GM23338 (cell line): Measurements from ENCODE around the gene SPG7. TPM values are rescaled to one million over a fixed set of nuclear protein-coding genes. Genes with fewer than 3 reads are reported as not detected.

Source experiments
- ATAC-seq: fragments of 200-7000 bp; cut with Tn5 transposase; 3 replicates; pipeline ENCODE4 v1.9.1; 2020
- DNase-seq: peaks from one replicate; pipeline ENCODE4 v3.0.0-alpha.2; 2015; ENCODE audit warnings: low spot score
- H2AFZ ChIP-seq: fragments of 200-600 bp; sonication (generic); 2 replicates; pipeline ENCODE4 v1.8.0; 2016; ENCODE audit warnings: antibody characterized with exemption, mild to moderate bottlenecking, moderate library complexity
- H3F3A ChIP-seq: fragments of 200-600 bp; sonication (generic); replicated peaks from 2 replicates; pipeline ENCODE4 v1.8.0; 2017; ENCODE audit warnings: antibody characterized with exemption, mixed run types, low read depth
- H3K27ac ChIP-seq: fragments of 200-600 bp; sonication (generic); 2 replicates; pipeline ENCODE4 v1.6.1; 2016; ENCODE audit warnings: low read depth
- H3K27me3 ChIP-seq: fragments of 200-600 bp; sonication (generic); 2 replicates; pipeline ENCODE4 v1.8.0; 2016; ENCODE audit warnings: mild to moderate bottlenecking, mixed run types, moderate library complexity; ENCODE audit not compliant: insufficient read depth
- H3K36me3 ChIP-seq: fragments of 200-600 bp; sonication (generic); 2 replicates; pipeline ENCODE4 v1.8.0; 2016; ENCODE audit warnings: mild to moderate bottlenecking; ENCODE audit not compliant: insufficient read depth
- H3K4me1 ChIP-seq: fragments of 200-600 bp; sonication (generic); 2 replicates; pipeline ENCODE4 v1.8.0; 2016; ENCODE audit warnings: mild to moderate bottlenecking, moderate library complexity; ENCODE audit not compliant: insufficient read depth
- H3K4me2 ChIP-seq: fragments of 200-600 bp; sonication (generic); 2 replicates; pipeline ENCODE4 v1.7.1; 2017; ENCODE audit warnings: mixed run types
- H3K4me3 ChIP-seq: fragments of 200-600 bp; sonication (generic); 2 replicates; pipeline ENCODE4 v1.6.1; 2016; ENCODE audit warnings: mixed run types
- H3K79me2 ChIP-seq: fragments of 200-600 bp; sonication (generic); replicated peaks from 2 replicates; pipeline ENCODE4 v1.8.0; 2017; ENCODE audit warnings: mild to moderate bottlenecking; ENCODE audit not compliant: insufficient read depth
- H3K9me2 ChIP-seq: fragments of 200-600 bp; sonication (generic); 2 replicates; pipeline ENCODE4 v1.8.0; 2017; ENCODE audit not compliant: insufficient read depth
- H4K20me1 ChIP-seq: fragments of 200-600 bp; sonication (generic); replicated peaks from 2 replicates; pipeline ENCODE4 v1.8.0; 2017; ENCODE audit warnings: mild to moderate bottlenecking; ENCODE audit not compliant: insufficient read depth
- H3K27ac Mint-ChIP-seq: 2 replicates; pipeline ENCODE4 v1.8.0; 2020; ENCODE audit warnings: inconsistent platforms, mild to moderate bottlenecking, moderate library complexity, mixed read lengths
- H3K27me3 Mint-ChIP-seq: 3 replicates; pipeline ENCODE4 v1.8.0; 2022; ENCODE audit warnings: low read depth, mild to moderate bottlenecking, moderate library complexity, mixed read lengths, inconsistent platforms; ENCODE audit not compliant: insufficient read depth, poor library complexity
- H3K36me3 Mint-ChIP-seq: 3 replicates; pipeline ENCODE4 v1.8.0; 2021; ENCODE audit warnings: low read depth, mild to moderate bottlenecking, inconsistent platforms, moderate library complexity, mixed read lengths
- H3K4me1 Mint-ChIP-seq: 3 replicates; pipeline ENCODE4 v1.8.0; 2020; ENCODE audit warnings: mild to moderate bottlenecking, inconsistent platforms, mixed read lengths
- H3K4me3 Mint-ChIP-seq: 3 replicates; pipeline ENCODE4 v1.8.0; 2021; ENCODE audit warnings: moderate library complexity, mild to moderate bottlenecking, inconsistent platforms, mixed read lengths
- H3K9me3 Mint-ChIP-seq: 3 replicates; pipeline ENCODE4 v1.8.0; 2020; ENCODE audit warnings: moderate library complexity, mild to moderate bottlenecking, inconsistent platforms, mixed read lengths
- CREB1 ChIP-seq: fragments of 250-450 bp; sonication (Bioruptor Pico); IDR thresholded peaks from 2 replicates; pipeline ENCODE4 v1.5.0; 2020; ENCODE audit warnings: low read depth, mild to moderate bottlenecking, moderate library complexity
- ETS1 ChIP-seq: IDR thresholded peaks from 2 replicates; pipeline ENCODE4 v1.6.1; 2016; ENCODE audit warnings: antibody characterized with exemption
- EZH2 ChIP-seq: fragments of 200-600 bp; sonication (generic); IDR thresholded peaks from one replicate; pipeline ENCODE4 v1.8.0; 2017; ENCODE audit warnings: antibody characterized with exemption, mild to moderate bottlenecking, low read depth; ENCODE audit not compliant: unreplicated experiment
- EZH2phosphoT487 ChIP-seq: fragments of 200-600 bp; sonication (generic); IDR thresholded peaks from one replicate; pipeline ENCODE4 v1.8.1; 2018; ENCODE audit warnings: antibody characterized with exemption; ENCODE audit not compliant: unreplicated experiment
- JUNB ChIP-seq: IDR thresholded peaks from one replicate; pipeline ENCODE4 v1.6.1; 2016; ENCODE audit warnings: antibody characterized with exemption; ENCODE audit not compliant: unreplicated experiment
- NANOG ChIP-seq: IDR thresholded peaks from 2 replicates; pipeline ENCODE4 v1.6.1; 2016; ENCODE audit warnings: antibody characterized with exemption, borderline replicate concordance
- POLR2AphosphoS5 ChIP-seq: IDR thresholded peaks from 2 replicates; pipeline ENCODE4 v1.6.1; 2016; ENCODE audit warnings: antibody characterized with exemption, low read depth
- STAT1 ChIP-seq: IDR thresholded peaks from one replicate; pipeline ENCODE4 v1.6.1; 2016; ENCODE audit warnings: antibody characterized with exemption; ENCODE audit not compliant: unreplicated experiment
- ZNF114 ChIP-seq: fragments of 250-450 bp; sonication (Bioruptor Pico); IDR thresholded peaks from 2 replicates; pipeline ENCODE4 v1.5.0; 2020; ENCODE audit warnings: mild to moderate bottlenecking, moderate library complexity
- ZNF331 ChIP-seq: fragments of 250-450 bp; sonication (Bioruptor Pico); IDR thresholded peaks from 2 replicates; pipeline ENCODE4 v1.5.0; 2020; ENCODE audit warnings: low read depth, mild to moderate bottlenecking, moderate library complexity
- polyA plus RNA-seq: library from polyadenylated mRNA; unstranded; fragments of >200 nt; fragmentation: Nextera tagmentation; extraction: Ambion mirVana; gene quantifications from 2 replicates; pipeline ENCODE4 v1.2.1, GENCODE V29; 2016
- total RNA-seq: library from RNA; depleted of rRNA; stranded (reverse); fragments of >200 nt; shearing (Covaris generic); gene quantifications from 2 replicates; pipeline ENCODE4 v1.2.3, GENCODE V29; 2014
- TF ChIP-seq, protein P1 (sequence below), 2 experiments: fragments of 200-600 bp in 1 of 2; sonication (generic) in 1 of 2; conservative IDR thresholded peaks; 2 replicates each; pipeline versions ENCODE4 v1.5.1 to v1.6.1; 2016 to 2017; ENCODE audit warnings: antibody characterized with exemption in 2 of 2, low read depth in 2 of 2, mild to moderate bottlenecking in 2 of 2, moderate library complexity in 1 of 2
- TF ChIP-seq, protein P2 (sequence below): IDR thresholded peaks from one replicate; pipeline ENCODE4 v1.6.1; 2018; ENCODE audit warnings: antibody characterized with exemption; ENCODE audit not compliant: unreplicated experiment
- TF ChIP-seq, protein P3 (sequence below): fragments of 250-450 bp; sonication (Bioruptor Pico); IDR thresholded peaks from 2 replicates; pipeline ENCODE4 v1.5.0; 2020; ENCODE audit warnings: mild to moderate bottlenecking, moderate library complexity

SPG7 gene
- total and polyA plus RNA-seq, 2 experiments from 2014 or later: 77.1 to 267 TPM

DNA sequence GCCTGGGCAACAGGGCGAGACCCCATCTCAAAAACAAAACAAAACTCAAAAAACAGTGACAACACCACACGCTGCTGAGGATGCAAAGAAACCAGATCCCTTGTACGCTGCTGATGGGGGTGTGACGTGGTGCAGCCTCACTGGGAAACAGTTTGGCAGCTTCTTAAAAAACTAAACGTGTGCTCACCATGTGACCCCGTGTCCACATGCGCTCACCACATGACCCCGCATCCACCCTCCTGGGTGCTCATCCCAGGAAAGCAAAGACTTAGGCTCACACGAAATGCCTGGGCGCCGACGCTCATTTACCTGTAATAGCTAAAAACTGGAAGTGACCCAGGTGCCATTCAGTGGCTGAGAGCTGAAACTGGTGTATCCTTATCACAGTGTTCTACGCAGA, 32.4 kb downstream of the SPG7 start:
- no peak for DNase-seq
- H3K36me3 ChIP-seq: no peaks in the 10 kb centered on the region; the same call in none of the 2 replicates
- no peak for ATAC-seq
- no peak overlapping the region for H3K27ac ChIP-seq
- TF ChIP-seq, protein P1, sequence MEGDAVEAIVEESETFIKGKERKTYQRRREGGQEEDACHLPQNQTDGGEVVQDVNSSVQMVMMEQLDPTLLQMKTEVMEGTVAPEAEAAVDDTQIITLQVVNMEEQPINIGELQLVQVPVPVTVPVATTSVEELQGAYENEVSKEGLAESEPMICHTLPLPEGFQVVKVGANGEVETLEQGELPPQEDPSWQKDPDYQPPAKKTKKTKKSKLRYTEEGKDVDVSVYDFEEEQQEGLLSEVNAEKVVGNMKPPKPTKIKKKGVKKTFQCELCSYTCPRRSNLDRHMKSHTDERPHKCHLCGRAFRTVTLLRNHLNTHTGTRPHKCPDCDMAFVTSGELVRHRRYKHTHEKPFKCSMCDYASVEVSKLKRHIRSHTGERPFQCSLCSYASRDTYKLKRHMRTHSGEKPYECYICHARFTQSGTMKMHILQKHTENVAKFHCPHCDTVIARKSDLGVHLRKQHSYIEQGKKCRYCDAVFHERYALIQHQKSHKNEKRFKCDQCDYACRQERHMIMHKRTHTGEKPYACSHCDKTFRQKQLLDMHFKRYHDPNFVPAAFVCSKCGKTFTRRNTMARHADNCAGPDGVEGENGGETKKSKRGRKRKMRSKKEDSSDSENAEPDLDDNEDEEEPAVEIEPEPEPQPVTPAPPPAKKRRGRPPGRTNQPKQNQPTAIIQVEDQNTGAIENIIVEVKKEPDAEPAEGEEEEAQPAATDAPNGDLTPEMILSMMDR (conservative IDR thresholded peaks at IDR 0.05; ENCODE audit: low read depth in 2 of 2): no peak
- TF ChIP-seq ZNF331 (CRISPR knock-in tag) (no peak), EZH2phosphoT487 (no peak), POLR2AphosphoS5 (no peak), STAT1 (no peak), CREB1 (CRISPR knock-in tag) (no peak), JUNB (no peak), EZH2 (no peak), ETS1 (no peak), NANOG (no peak), ZNF114 (no peak)
- TF ChIP-seq, protein P2, sequence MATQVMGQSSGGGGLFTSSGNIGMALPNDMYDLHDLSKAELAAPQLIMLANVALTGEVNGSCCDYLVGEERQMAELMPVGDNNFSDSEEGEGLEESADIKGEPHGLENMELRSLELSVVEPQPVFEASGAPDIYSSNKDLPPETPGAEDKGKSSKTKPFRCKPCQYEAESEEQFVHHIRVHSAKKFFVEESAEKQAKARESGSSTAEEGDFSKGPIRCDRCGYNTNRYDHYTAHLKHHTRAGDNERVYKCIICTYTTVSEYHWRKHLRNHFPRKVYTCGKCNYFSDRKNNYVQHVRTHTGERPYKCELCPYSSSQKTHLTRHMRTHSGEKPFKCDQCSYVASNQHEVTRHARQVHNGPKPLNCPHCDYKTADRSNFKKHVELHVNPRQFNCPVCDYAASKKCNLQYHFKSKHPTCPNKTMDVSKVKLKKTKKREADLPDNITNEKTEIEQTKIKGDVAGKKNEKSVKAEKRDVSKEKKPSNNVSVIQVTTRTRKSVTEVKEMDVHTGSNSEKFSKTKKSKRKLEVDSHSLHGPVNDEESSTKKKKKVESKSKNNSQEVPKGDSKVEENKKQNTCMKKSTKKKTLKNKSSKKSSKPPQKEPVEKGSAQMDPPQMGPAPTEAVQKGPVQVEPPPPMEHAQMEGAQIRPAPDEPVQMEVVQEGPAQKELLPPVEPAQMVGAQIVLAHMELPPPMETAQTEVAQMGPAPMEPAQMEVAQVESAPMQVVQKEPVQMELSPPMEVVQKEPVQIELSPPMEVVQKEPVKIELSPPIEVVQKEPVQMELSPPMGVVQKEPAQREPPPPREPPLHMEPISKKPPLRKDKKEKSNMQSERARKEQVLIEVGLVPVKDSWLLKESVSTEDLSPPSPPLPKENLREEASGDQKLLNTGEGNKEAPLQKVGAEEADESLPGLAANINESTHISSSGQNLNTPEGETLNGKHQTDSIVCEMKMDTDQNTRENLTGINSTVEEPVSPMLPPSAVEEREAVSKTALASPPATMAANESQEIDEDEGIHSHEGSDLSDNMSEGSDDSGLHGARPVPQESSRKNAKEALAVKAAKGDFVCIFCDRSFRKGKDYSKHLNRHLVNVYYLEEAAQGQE: no peak
- TF ChIP-seq, protein P3, sequence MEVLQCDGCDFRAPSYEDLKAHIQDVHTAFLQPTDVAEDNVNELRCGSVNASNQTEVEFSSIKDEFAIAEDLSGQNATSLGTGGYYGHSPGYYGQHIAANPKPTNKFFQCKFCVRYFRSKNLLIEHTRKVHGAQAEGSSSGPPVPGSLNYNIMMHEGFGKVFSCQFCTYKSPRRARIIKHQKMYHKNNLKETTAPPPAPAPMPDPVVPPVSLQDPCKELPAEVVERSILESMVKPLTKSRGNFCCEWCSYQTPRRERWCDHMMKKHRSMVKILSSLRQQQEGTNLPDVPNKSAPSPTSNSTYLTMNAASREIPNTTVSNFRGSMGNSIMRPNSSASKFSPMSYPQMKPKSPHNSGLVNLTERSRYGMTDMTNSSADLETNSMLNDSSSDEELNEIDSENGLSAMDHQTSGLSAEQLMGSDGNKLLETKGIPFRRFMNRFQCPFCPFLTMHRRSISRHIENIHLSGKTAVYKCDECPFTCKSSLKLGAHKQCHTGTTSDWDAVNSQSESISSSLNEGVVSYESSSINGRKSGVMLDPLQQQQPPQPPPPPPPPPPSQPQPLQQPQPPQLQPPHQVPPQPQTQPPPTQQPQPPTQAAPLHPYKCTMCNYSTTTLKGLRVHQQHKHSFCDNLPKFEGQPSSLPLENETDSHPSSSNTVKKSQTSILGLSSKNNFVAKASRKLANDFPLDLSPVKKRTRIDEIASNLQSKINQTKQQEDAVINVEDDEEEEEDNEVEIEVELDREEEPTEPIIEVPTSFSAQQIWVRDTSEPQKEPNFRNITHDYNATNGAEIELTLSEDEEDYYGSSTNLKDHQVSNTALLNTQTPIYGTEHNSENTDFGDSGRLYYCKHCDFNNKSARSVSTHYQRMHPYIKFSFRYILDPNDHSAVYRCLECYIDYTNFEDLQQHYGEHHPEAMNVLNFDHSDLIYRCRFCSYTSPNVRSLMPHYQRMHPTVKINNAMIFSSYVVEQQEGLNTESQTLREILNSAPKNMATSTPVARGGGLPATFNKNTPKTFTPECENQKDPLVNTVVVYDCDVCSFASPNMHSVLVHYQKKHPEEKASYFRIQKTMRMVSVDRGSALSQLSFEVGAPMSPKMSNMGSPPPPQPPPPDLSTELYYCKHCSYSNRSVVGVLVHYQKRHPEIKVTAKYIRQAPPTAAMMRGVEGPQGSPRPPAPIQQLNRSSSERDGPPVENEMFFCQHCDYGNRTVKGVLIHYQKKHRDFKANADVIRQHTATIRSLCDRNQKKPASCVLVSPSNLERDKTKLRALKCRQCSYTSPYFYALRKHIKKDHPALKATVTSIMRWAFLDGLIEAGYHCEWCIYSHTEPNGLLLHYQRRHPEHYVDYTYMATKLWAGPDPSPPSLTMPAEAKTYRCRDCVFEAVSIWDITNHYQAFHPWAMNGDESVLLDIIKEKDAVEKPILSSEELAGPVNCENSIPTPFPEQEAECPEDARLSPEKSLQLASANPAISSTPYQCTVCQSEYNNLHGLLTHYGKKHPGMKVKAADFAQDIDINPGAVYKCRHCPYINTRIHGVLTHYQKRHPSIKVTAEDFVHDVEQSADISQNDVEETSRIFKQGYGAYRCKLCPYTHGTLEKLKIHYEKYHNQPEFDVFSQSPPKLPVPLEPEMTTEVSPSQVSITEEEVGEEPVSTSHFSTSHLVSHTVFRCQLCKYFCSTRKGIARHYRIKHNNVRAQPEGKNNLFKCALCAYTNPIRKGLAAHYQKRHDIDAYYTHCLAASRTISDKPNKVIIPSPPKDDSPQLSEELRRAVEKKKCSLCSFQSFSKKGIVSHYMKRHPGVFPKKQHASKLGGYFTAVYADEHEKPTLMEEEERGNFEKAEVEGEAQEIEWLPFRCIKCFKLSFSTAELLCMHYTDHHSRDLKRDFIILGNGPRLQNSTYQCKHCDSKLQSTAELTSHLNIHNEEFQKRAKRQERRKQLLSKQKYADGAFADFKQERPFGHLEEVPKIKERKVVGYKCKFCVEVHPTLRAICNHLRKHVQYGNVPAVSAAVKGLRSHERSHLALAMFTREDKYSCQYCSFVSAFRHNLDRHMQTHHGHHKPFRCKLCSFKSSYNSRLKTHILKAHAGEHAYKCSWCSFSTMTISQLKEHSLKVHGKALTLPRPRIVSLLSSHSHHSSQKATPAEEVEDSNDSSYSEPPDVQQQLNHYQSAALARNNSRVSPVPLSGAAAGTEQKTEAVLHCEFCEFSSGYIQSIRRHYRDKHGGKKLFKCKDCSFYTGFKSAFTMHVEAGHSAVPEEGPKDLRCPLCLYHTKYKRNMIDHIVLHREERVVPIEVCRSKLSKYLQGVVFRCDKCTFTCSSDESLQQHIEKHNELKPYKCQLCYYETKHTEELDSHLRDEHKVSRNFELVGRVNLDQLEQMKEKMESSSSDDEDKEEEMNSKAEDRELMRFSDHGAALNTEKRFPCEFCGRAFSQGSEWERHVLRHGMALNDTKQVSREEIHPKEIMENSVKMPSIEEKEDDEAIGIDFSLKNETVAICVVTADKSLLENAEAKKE (CRISPR knock-in tag): no peak
- H3K4me3 ChIP-seq: no peak overlapping the region
- no peak overlapping the region for H3K4me2 ChIP-seq
- H3K27me3 Mint-ChIP-seq: peaks cover 4% of the 10 kb centered on the region
- no peaks in the 10 kb centered on the region for H3K4me1 Mint-ChIP-seq
- no peak overlapping the region for H3K27ac Mint-ChIP-seq
- H2AFZ ChIP-seq: no peak overlapping the region
- no peaks in the 10 kb centered on the region for H3K4me1 ChIP-seq
- no peaks in the 10 kb centered on the region for H3K27me3 ChIP-seq
- no peaks in the 10 kb centered on the region for H3K9me3 Mint-ChIP-seq
- H3K9me2 ChIP-seq: no peaks in the 10 kb centered on the region
- no peak overlapping the region for H3K4me3 Mint-ChIP-seq
- H3K79me2 ChIP-seq: no peaks in the 10 kb centered on the region
- peaks cover 35% of the 10 kb centered on the region for H3K36me3 Mint-ChIP-seq
- H3F3A ChIP-seq: 0 out of 2 replicates have a peak, but pooled peaks cover 7% of the 10 kb centered on the region
- peaks cover 8% of the 10 kb centered on the region; the same call in 1 of the 2 replicates for H4K20me1 ChIP-seq
